Astrocyte (in vitro differentiated cells and primary cell): ENCODE results near the gene ISOC1. TPM values are rescaled to one million over a fixed set of nuclear protein-coding genes. Genes with fewer than 3 reads are reported as not detected.

Experiments
- DNase-seq: peaks from one replicate; pipeline ENCODE4 v3.0.0-alpha.2; 2010; ENCODE audit warnings: low read depth
- FAIRE-seq: peaks from 2 replicates; lab custom pipeline; 2011; peaks lifted over from hg19 to GRCh38; lab: Jason Lieb, UNC
- H2AFZ ChIP-seq: 2 replicates; pipeline ENCODE4 v1.6.0; 2012; ENCODE audit warnings: low read depth, low read length, inconsistent platforms
- H3K27ac ChIP-seq: 2 replicates; pipeline ENCODE4 v1.5.1; 2011; ENCODE audit warnings: low read depth, low read length, inconsistent platforms
- H3K27me3 ChIP-seq: 2 replicates; pipeline ENCODE4 v1.6.0; 2011; ENCODE audit warnings: low read length, inconsistent platforms; ENCODE audit not compliant: insufficient read depth
- H3K36me3 ChIP-seq: 2 replicates; pipeline ENCODE4 v1.5.1; 2011; ENCODE audit warnings: low read length, inconsistent platforms; ENCODE audit not compliant: insufficient read depth
- H3K4me1 ChIP-seq: 2 replicates; pipeline ENCODE4 v1.5.1; 2011; ENCODE audit warnings: low read length, inconsistent platforms; ENCODE audit not compliant: insufficient read depth
- H3K4me2 ChIP-seq: 2 replicates; pipeline ENCODE4 v1.6.0; 2012; ENCODE audit warnings: low read length, inconsistent platforms
- H3K4me3 ChIP-seq: 2 replicates; pipeline ENCODE4 v1.5.1; 2011; ENCODE audit warnings: low read depth, mild to moderate bottlenecking, low read length, inconsistent platforms; ENCODE audit not compliant: insufficient read depth
- H3K79me2 ChIP-seq: 2 replicates; pipeline ENCODE4 v1.6.0; 2012; ENCODE audit warnings: mild to moderate bottlenecking, low read length, inconsistent platforms; ENCODE audit not compliant: insufficient read depth
- H3K9ac ChIP-seq: 2 replicates; pipeline ENCODE4 v1.6.0; 2012; ENCODE audit warnings: mild to moderate bottlenecking, low read length, inconsistent platforms
- H3K9me3 ChIP-seq: 2 replicates; pipeline ENCODE4 v1.5.1; 2012; ENCODE audit warnings: low read depth, mild to moderate bottlenecking, low read length, inconsistent platforms; ENCODE audit not compliant: insufficient read depth
- H4K20me1 ChIP-seq: 2 replicates; pipeline ENCODE4 v1.6.0; 2012; ENCODE audit warnings: low read length, inconsistent platforms; ENCODE audit not compliant: insufficient read depth
- H3K27ac Mint-ChIP-seq: one replicate; pipeline ENCODE4 v1.8.0; 2021; ENCODE audit warnings: mild to moderate bottlenecking, mixed read lengths; ENCODE audit not compliant: unreplicated experiment
- H3K27me3 Mint-ChIP-seq: one replicate; pipeline ENCODE4 v1.8.0; 2021; ENCODE audit warnings: low read depth, mixed read lengths; ENCODE audit not compliant: unreplicated experiment
- H3K36me3 Mint-ChIP-seq: one replicate; pipeline ENCODE4 v1.8.0; 2021; ENCODE audit warnings: low read depth, mixed read lengths; ENCODE audit not compliant: unreplicated experiment
- H3K4me1 Mint-ChIP-seq: one replicate; pipeline ENCODE4 v1.8.0; 2021; ENCODE audit warnings: low read depth, mixed read lengths; ENCODE audit not compliant: unreplicated experiment
- H3K4me3 Mint-ChIP-seq: one replicate; pipeline ENCODE4 v1.8.0; 2021; ENCODE audit warnings: mild to moderate bottlenecking, moderate library complexity, mixed read lengths; ENCODE audit not compliant: unreplicated experiment
- H3K9me3 Mint-ChIP-seq: one replicate; pipeline ENCODE4 v1.8.0; 2021; ENCODE audit warnings: mild to moderate bottlenecking, mixed read lengths; ENCODE audit not compliant: unreplicated experiment
- CTCF ChIP-seq: IDR thresholded peaks from 2 replicates; pipeline ENCODE4 v1.5.1; 2011; ENCODE audit warnings: low read depth, mild to moderate bottlenecking, inconsistent platforms, low read length, moderate library complexity; ENCODE audit not compliant: insufficient read depth
- EZH2 ChIP-seq: IDR thresholded peaks from 2 replicates; pipeline ENCODE4 v1.6.1; 2012; ENCODE audit warnings: mild to moderate bottlenecking, low read length, inconsistent platforms; ENCODE audit not compliant: insufficient read depth
- total RNA-seq: library from RNA; stranded (reverse); gene quantifications from 2 replicates; pipeline ENCODE4 v1.2.1, GENCODE V29; 2021

The ISOC1 gene
- total RNA-seq, 1 donor from 2014 or later = 8.4 TPM

- no peaks in the 10 kb centered on the region for H3K4me1 Mint-ChIP-seq
- Histone ChIP-seq H3K4me3 (no peak overlapping the region), H3K9me3 (no peaks in the 10 kb centered on the region), H3K27ac (no peak overlapping the region), H3K4me1 (no peaks in the 10 kb centered on the region), H3K9ac (no peak overlapping the region), H3K27me3 (no peaks in the 10 kb centered on the region), H4K20me1 (no peaks in the 10 kb centered on the region), H3K79me2 (no peaks in the 10 kb centered on the region), H3K4me2 (no peak overlapping the region), H3K36me3 (no peaks in the 10 kb centered on the region), H2AFZ (no peak overlapping the region)
- TF ChIP-seq CTCF (no peak), EZH2 (no peak)
- no peak overlapping the region for H3K4me3 Mint-ChIP-seq
- DNase-seq = no peak
- H3K27me3 Mint-ChIP-seq = no peaks in the 10 kb centered on the region
- H3K9me3 Mint-ChIP-seq = no peaks in the 10 kb centered on the region
- no peak overlapping the region for H3K27ac Mint-ChIP-seq
- no peak for FAIRE-seq
- no peaks in the 10 kb centered on the region for H3K36me3 Mint-ChIP-seq
Measured at GRCh38 chr5:129111351-129111750, 16.8 kb downstream of the ISOC1 start.

GRCh38 chr5:129112295-129112694, 17.7 kb downstream of the ISOC1 start:
- Histone ChIP-seq H3K4me3 (no peak overlapping the region), H3K9ac (no peak overlapping the region), H3K79me2 (no peaks in the 10 kb centered on the region), H3K4me1 (no peaks in the 10 kb centered on the region), H3K27me3 (no peaks in the 10 kb centered on the region), H2AFZ (no peak overlapping the region), H3K4me2 (no peak overlapping the region), H3K27ac (no peak overlapping the region), H3K36me3 (no peaks in the 10 kb centered on the region), H3K9me3 (no peaks in the 10 kb centered on the region), H4K20me1 (no peaks in the 10 kb centered on the region)
- Mint-ChIP-seq H3K4me3 (no peak overlapping the region), H3K4me1 (no peaks in the 10 kb centered on the region), H3K36me3 (no peaks in the 10 kb centered on the region), H3K9me3 (no peaks in the 10 kb centered on the region), H3K27ac (no peak overlapping the region), H3K27me3 (no peaks in the 10 kb centered on the region)
- DNase-seq = no peak
- TF ChIP-seq CTCF (no peak), EZH2 (no peak)
- no peak for FAIRE-seq

GRCh38 chr5:129113867-129114266, 19.3 kb downstream of the ISOC1 start:
- Histone ChIP-seq H2AFZ (no peak overlapping the region), H3K4me3 (no peak overlapping the region), H3K9ac (no peak overlapping the region), H4K20me1 (no peaks in the 10 kb centered on the region), H3K9me3 (no peaks in the 10 kb centered on the region), H3K79me2 (no peaks in the 10 kb centered on the region), H3K4me2 (no peak overlapping the region), H3K4me1 (no peaks in the 10 kb centered on the region), H3K36me3 (no peaks in the 10 kb centered on the region), H3K27ac (no peak overlapping the region), H3K27me3 (no peaks in the 10 kb centered on the region)
- H3K36me3 Mint-ChIP-seq = no peaks in the 10 kb centered on the region
- DNase-seq (no peak), FAIRE-seq (no peak)
- no peaks in the 10 kb centered on the region for H3K9me3 Mint-ChIP-seq
- no peak for TF ChIP-seq CTCF
- TF ChIP-seq EZH2 = no peak
- no peak overlapping the region for H3K27ac Mint-ChIP-seq
- peaks cover 7% of the 10 kb centered on the region for H3K4me1 Mint-ChIP-seq
- H3K4me3 Mint-ChIP-seq = no peak overlapping the region
- H3K27me3 Mint-ChIP-seq = no peaks in the 10 kb centered on the region
